CD4-positive, alpha-beta T cell (primary cell): Measurements from ENCODE around the gene DGAT2L6. TPM values are rescaled to one million over a fixed set of nuclear protein-coding genes. Genes with fewer than 3 reads are reported as not detected.

Experiments
- ATAC-seq: fragments of 200-7000 bp; cut with Tn5 transposase; one replicate; pipeline ENCODE4 v1.10.0; 2022; ENCODE audit warnings: mild to moderate bottlenecking; ENCODE audit not compliant: poor library complexity
- CTCF ChIA-PET: fragments of 350-600 bp; sonication (Branson Sonifier 250); formaldehyde crosslinking; loops from one replicate; lab custom pipeline; 2021; ENCODE audit warnings: antibody characterized with exemption, inconsistent platforms; lab: Charles Lee
- POLR2A ChIA-PET: fragments of 350-600 bp; sonication (Branson Sonifier 250); formaldehyde crosslinking; loops from one replicate; lab custom pipeline; 2021; ENCODE audit warnings: antibody characterized with exemption, inconsistent platforms; lab: Charles Lee
- DNase-seq, 14 experiments: peaks; one replicate each; pipeline ENCODE4 v3.0.0-alpha.2; 2013 to 2020; ENCODE audit warnings: mixed read lengths in 2 of 14
- H3K27ac ChIP-seq, 2 donors: one replicate each; pipeline versions ENCODE4 v1.5.1 to v1.7.0; 2013; ENCODE audit warnings: low read length in 2 of 2, low read depth in 1 of 2, mild to moderate bottlenecking in 1 of 2
- H3K27me3 ChIP-seq, 2 experiments: 1 replicate in 1 of 2; 2 replicates in 1 of 2; pipeline versions ENCODE4 v1.6.1 to v1.7.0; 2013; ENCODE audit warnings: low read length in 2 of 2, control low read depth in 1 of 2, mild to moderate bottlenecking in 1 of 2, moderate library complexity in 1 of 2; ENCODE audit not compliant: insufficient read depth in 2 of 2, control insufficient read depth in 1 of 2
- H3K36me3 ChIP-seq: one replicate; pipeline ENCODE4 v1.6.1; 2013; ENCODE audit warnings: low read length, control low read depth; ENCODE audit not compliant: insufficient read depth
- H3K4me1 ChIP-seq: one replicate; pipeline ENCODE4 v1.6.1; 2013; ENCODE audit warnings: low read length, control low read depth; ENCODE audit not compliant: insufficient read depth
- H3K4me3 ChIP-seq: one replicate; pipeline ENCODE4 v1.5.1; 2013; ENCODE audit warnings: mild to moderate bottlenecking, low read length, moderate library complexity
- H3K9me3 ChIP-seq, 2 experiments: 1 replicate in 1 of 2; 2 replicates in 1 of 2; pipeline versions ENCODE4 v1.6.1 to v1.7.0; 2013; ENCODE audit warnings: low read length in 2 of 2, mild to moderate bottlenecking in 2 of 2, control low read depth in 1 of 2, moderate library complexity in 1 of 2; ENCODE audit not compliant: control insufficient read depth in 1 of 2, insufficient read depth in 1 of 2
- H3K27ac Mint-ChIP-seq: one replicate; pipeline ENCODE4 v1.8.0; 2020; ENCODE audit warnings: mixed read lengths
- H3K27me3 Mint-ChIP-seq: one replicate; pipeline ENCODE4 v1.8.0; 2021; ENCODE audit warnings: mixed read lengths
- H3K36me3 Mint-ChIP-seq: one replicate; pipeline ENCODE4 v1.8.0; 2021; ENCODE audit warnings: low read depth, mixed read lengths
- H3K4me1 Mint-ChIP-seq: one replicate; pipeline ENCODE4 v1.8.0; 2021; ENCODE audit warnings: low read depth, mixed read lengths
- H3K4me3 Mint-ChIP-seq: one replicate; pipeline ENCODE4 v1.8.0; 2020; ENCODE audit warnings: mild to moderate bottlenecking, mixed read lengths
- H3K9me3 Mint-ChIP-seq: one replicate; pipeline ENCODE4 v1.8.0; 2020; ENCODE audit warnings: mixed read lengths
- intact Hi-C, 2 experiments: fragments of 100-400 bp; cut with DNase I in 1 of 2; cut with micrococcal nuclease in 1 of 2; formaldehyde crosslinking; loops; one replicate each; pipeline versions ENCODE4 v1.15.1 to v1.9.0; 2023 to 2025; cut with DNase I, micrococcal nuclease
- total RNA-seq, 174 experiments: library from RNA in 2 of 174; stranded (reverse) in 2 of 174; gene quantifications; one replicate each; pipeline ENCODE4 v1.2.3 and lab custom pipeline; 2021 to 2026
- TF ChIP-seq, protein P1 (sequence below): fragments of 200-600 bp; IDR thresholded peaks from one replicate; pipeline ENCODE4 v1.8.0; 2022; ENCODE audit warnings: antibody characterized with exemption, mild to moderate bottlenecking

Gene DGAT2L6
- total RNA-seq, 2 experiments from 2014 or later = not detected

DNA sequence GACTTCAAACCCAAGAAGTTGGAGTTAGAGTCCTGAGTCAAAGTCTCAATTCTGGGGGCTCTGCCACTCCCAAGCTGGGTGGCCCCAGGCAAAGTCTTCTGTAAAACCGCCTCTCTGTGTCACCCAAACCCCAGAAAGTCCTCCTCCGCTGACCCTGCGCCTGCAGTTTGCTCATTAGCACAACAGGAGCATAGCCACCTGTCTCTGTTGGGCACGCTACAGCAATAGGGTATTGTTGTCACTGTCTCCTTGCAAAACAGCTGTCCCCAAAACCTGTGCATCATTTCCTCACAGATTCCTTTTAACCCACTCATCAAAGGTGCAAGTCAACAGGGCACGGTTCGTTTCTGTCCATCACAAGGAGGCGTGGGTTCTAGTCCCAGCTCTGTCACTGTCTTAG is 8.0 kb upstream of the DGAT2L6 start:
- Mint-ChIP-seq H3K4me1 (no peaks in the 10 kb centered on the region), H3K4me3 (no peak overlapping the region), H3K36me3 (peaks cover 24% of the 10 kb centered on the region), H3K9me3 (no peaks in the 10 kb centered on the region), H3K27ac (no peak overlapping the region), H3K27me3 (no peaks in the 10 kb centered on the region)
- POLR2A ChIA-PET = no interaction called here
- H3K4me1 ChIP-seq = no peaks in the 10 kb centered on the region
- H3K27ac ChIP-seq = no peak overlapping the region
- DNase-seq = no peak
- H3K9me3 ChIP-seq = no peaks in the 10 kb centered on the region
- TF ChIP-seq, protein P1, sequence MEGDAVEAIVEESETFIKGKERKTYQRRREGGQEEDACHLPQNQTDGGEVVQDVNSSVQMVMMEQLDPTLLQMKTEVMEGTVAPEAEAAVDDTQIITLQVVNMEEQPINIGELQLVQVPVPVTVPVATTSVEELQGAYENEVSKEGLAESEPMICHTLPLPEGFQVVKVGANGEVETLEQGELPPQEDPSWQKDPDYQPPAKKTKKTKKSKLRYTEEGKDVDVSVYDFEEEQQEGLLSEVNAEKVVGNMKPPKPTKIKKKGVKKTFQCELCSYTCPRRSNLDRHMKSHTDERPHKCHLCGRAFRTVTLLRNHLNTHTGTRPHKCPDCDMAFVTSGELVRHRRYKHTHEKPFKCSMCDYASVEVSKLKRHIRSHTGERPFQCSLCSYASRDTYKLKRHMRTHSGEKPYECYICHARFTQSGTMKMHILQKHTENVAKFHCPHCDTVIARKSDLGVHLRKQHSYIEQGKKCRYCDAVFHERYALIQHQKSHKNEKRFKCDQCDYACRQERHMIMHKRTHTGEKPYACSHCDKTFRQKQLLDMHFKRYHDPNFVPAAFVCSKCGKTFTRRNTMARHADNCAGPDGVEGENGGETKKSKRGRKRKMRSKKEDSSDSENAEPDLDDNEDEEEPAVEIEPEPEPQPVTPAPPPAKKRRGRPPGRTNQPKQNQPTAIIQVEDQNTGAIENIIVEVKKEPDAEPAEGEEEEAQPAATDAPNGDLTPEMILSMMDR = no peak
- CTCF ChIA-PET = no interaction called here
- H3K4me3 ChIP-seq = no peak overlapping the region
- intact Hi-C loops = no loop called here
- no peaks in the 10 kb centered on the region for H3K27me3 ChIP-seq
- ATAC-seq = no peak
- H3K36me3 ChIP-seq = peaks cover 4% of the 10 kb centered on the region

DNA sequence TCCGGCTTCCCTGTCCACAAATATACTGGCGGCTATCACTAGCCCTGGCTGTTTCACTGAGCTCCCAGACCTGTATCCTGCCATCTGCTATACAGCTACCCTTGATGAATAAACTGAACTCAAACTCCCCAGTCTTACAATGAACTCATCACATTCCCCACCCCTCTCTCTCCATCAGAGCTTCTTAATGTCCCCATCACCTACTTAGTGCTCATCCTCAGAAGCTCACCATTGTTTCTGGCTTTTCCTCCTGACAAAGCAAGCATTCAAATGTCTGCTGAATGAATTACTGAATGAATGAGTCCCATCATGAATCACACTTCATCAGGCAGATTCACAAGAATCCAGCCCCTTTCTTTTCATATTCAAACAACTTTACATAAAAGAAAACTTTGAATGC is 5.7 kb upstream of the DGAT2L6 start:
- TF ChIP-seq, protein P1 = no peak
- CTCF ChIA-PET = no interaction called here
- DNase-seq (no peak), ATAC-seq (no peak)
- no peaks in the 10 kb centered on the region for H3K36me3 ChIP-seq
- H3K27ac ChIP-seq = no peak overlapping the region
- Mint-ChIP-seq H3K4me1 (no peaks in the 10 kb centered on the region), H3K4me3 (no peak overlapping the region), H3K9me3 (no peaks in the 10 kb centered on the region), H3K36me3 (peaks cover 5% of the 10 kb centered on the region), H3K27me3 (no peaks in the 10 kb centered on the region), H3K27ac (no peak overlapping the region)
- POLR2A ChIA-PET = no interaction called here
- no peaks in the 10 kb centered on the region for H3K27me3 ChIP-seq
- intact Hi-C loops = no loop called here
- no peaks in the 10 kb centered on the region for H3K4me1 ChIP-seq
- no peak overlapping the region for H3K4me3 ChIP-seq
- H3K9me3 ChIP-seq = no peaks in the 10 kb centered on the region

DNA sequence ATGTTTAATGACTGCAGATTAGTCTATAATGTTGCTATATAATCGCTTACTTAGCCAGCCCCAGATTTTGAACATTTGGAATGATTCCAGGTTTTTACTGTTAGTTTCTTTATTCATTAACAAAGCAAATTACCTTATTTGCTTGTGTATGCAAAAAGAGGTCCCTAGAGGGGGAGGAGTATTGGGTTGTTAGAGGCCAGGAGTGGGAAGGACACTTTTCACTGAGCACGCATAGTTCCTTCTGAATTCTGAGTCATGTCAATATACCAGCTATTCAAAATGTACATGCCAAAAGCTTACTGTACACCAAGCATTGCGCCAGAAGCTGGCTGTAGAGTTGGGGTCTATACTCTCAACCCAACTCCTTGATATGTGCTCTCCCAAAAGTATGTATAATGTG is 5.1 kb upstream of the DGAT2L6 start:
- CTCF ChIA-PET = no interaction called here

More for the DNA sequence above, 5.1 kb upstream of the DGAT2L6 start:
- no peaks in the 10 kb centered on the region for H3K27me3 Mint-ChIP-seq
- POLR2A ChIA-PET = no interaction called here
- H3K9me3 ChIP-seq = no peaks in the 10 kb centered on the region
- ATAC-seq (no peak), DNase-seq (no peak)
- H3K9me3 Mint-ChIP-seq = no peaks in the 10 kb centered on the region
- H3K4me3 ChIP-seq = no peak overlapping the region
- no peaks in the 10 kb centered on the region for H3K36me3 ChIP-seq
- H3K27ac ChIP-seq = no peak overlapping the region
- H3K36me3 Mint-ChIP-seq = peaks cover under 1% of the 10 kb centered on the region
- no peaks in the 10 kb centered on the region for H3K4me1 ChIP-seq
- H3K27me3 ChIP-seq = no peaks in the 10 kb centered on the region
- intact Hi-C loops = no loop called here
- TF ChIP-seq, protein P1 = no peak
- no peaks in the 10 kb centered on the region for H3K4me1 Mint-ChIP-seq
- no peak overlapping the region for H3K4me3 Mint-ChIP-seq
- no peak overlapping the region for H3K27ac Mint-ChIP-seq
